HCT116 (cell line): Measurements from ENCODE around the gene DHRS9. TPM values are rescaled to one million over a fixed set of nuclear protein-coding genes. Genes with fewer than 3 reads are reported as not detected.
A peak's percentile ranks its signal among the peaks of the same experiment; 100 is the strongest.

Experiments
- ATAC-seq: fragments of 200-7000 bp; cut with Tn5 transposase; 2 replicates; pipeline ENCODE4 v1.9.1; 2020; ENCODE audit warnings: mild to moderate bottlenecking, moderate library complexity
- BruUV-seq: library from RNA; stranded (reverse); fragments of 400-500 nt; replicated peaks from 2 replicates; lab custom pipeline; 2021; lab: Mats Ljungman, UMichigan
- CTCF ChIA-PET: fragments of 300-600 bp; sonication (Branson Sonifier 250); formaldehyde crosslinking; loops from one replicate; lab custom pipeline; 2021; ENCODE audit warnings: antibody characterized with exemption; lab: Charles Lee
- POLR2A ChIA-PET: fragments of 300-600, 350-600 bp; sonication (Branson Sonifier 250); formaldehyde crosslinking; loops from one replicate; lab custom pipeline; 2021; ENCODE audit warnings: antibody characterized with exemption; lab: Charles Lee
- RAD21 ChIA-PET, 2 experiments: fragments of 300-600 bp; sonication (Branson Sonifier 250); formaldehyde crosslinking; loops; one replicate each; lab custom pipeline; 2023; ENCODE audit warnings: low total read pairs in 2 of 2; ENCODE audit not compliant: uncharacterized antibody in 2 of 2, unreplicated experiment in 2 of 2, low non-redundant PET in 1 of 2; lab: Charles Lee
- DNase-seq: peaks from one replicate; pipeline ENCODE4 v3.0.0-alpha.2; 2010; ENCODE audit warnings: low read depth, low spot score
- H2AFZ ChIP-seq: fragments of 200-600 bp; shearing (Covaris generic), sonication (generic); 2 replicates; pipeline ENCODE4 v1.6.1; 2017; ENCODE audit warnings: low read depth, mixed run types, mixed read lengths, antibody characterized with exemption, low read length; ENCODE audit not compliant: poor library complexity, severe bottlenecking
- H3K27ac ChIP-seq: 2 replicates; pipeline ENCODE4 v1.5.1; 2012; ENCODE audit warnings: low read depth, low read length
- H3K27me3 ChIP-seq: fragments of 200-600 bp; sonication (generic); 2 replicates; pipeline ENCODE4 v1.6.1; 2016; ENCODE audit warnings: mixed run types, low read length, mixed read lengths; ENCODE audit not compliant: insufficient read depth
- H3K36me3 ChIP-seq, 2 experiments: fragments of 200-500 bp in 1 of 2; fragments of 200-600 bp in 1 of 2; sonication (Bioruptor generic) in 1 of 2; sonication (generic) in 1 of 2; 2 replicates each; pipeline versions ENCODE4 v1.5.1 to v1.6.1; 2014 to 2016; ENCODE audit warnings: low read length in 2 of 2, inconsistent platforms in 1 of 2, mixed read lengths in 1 of 2, mixed run types in 1 of 2; ENCODE audit not compliant: insufficient read depth in 2 of 2, control insufficient read depth in 1 of 2
- H3K4me1 ChIP-seq, 2 experiments: fragments of 200-600 bp in 1 of 2; sonication (generic) in 1 of 2; 2 replicates each; pipeline versions ENCODE4 v1.5.1 to v1.6.1; 2012 to 2017; ENCODE audit warnings: low read length in 2 of 2, inconsistent platforms in 1 of 2, mild to moderate bottlenecking in 1 of 2, mixed read lengths in 1 of 2, mixed run types in 1 of 2, moderate library complexity in 1 of 2; ENCODE audit not compliant: insufficient read depth in 2 of 2, control insufficient read depth in 1 of 2
- H3K4me2 ChIP-seq: fragments of 200-600 bp; sonication (generic); 2 replicates; pipeline ENCODE4 v1.6.1; 2017; ENCODE audit warnings: mixed run types, low read length, mixed read lengths
- H3K4me3 ChIP-seq, 2 experiments: fragments of 200-600 bp in 1 of 2; sonication (generic) in 1 of 2; replicated peaks in 1 of 2; 2 replicates each; pipeline ENCODE4 v1.5.1; 2011 to 2016; ENCODE audit warnings: low read length in 2 of 2, control low read depth in 1 of 2, low read depth in 1 of 2, mild to moderate bottlenecking in 1 of 2, mixed read lengths in 1 of 2, mixed run types in 1 of 2
- H3K79me2 ChIP-seq: fragments of 200-600 bp; sonication (generic); 2 replicates; pipeline ENCODE4 v1.6.1; 2017; ENCODE audit warnings: mild to moderate bottlenecking, mixed run types, low read length, moderate library complexity, mixed read lengths; ENCODE audit not compliant: insufficient read depth
- H3K9ac ChIP-seq: fragments of 200-600 bp; sonication (generic); 2 replicates; pipeline ENCODE4 v1.6.1; 2016; ENCODE audit warnings: low read length, mixed read lengths
- H3K9me2 ChIP-seq: fragments of 200-600 bp; sonication (generic), shearing (Covaris generic); 2 replicates; pipeline ENCODE4 v1.6.1; 2017; ENCODE audit warnings: mixed run types, mild to moderate bottlenecking, moderate library complexity; ENCODE audit not compliant: insufficient read depth
- H3K9me3 ChIP-seq, 2 experiments: fragments of 200-500 bp in 1 of 2; fragments of 200-600 bp in 1 of 2; sonication (Bioruptor generic) in 1 of 2; sonication (generic) in 1 of 2; 2 replicates each; pipeline ENCODE4 v1.6.1; 2014 to 2017; ENCODE audit warnings: low read length in 2 of 2, mixed read lengths in 2 of 2, inconsistent platforms in 1 of 2, low read depth in 1 of 2, mild to moderate bottlenecking in 1 of 2, mixed run types in 1 of 2, moderate library complexity in 1 of 2; ENCODE audit not compliant: control insufficient read depth in 1 of 2, insufficient read depth in 1 of 2
- H4K20me1 ChIP-seq: fragments of 200-600 bp; sonication (generic), shearing (Covaris generic); 2 replicates; pipeline ENCODE4 v1.6.1; 2017; ENCODE audit warnings: mixed run types, mild to moderate bottlenecking, moderate library complexity; ENCODE audit not compliant: insufficient read depth
- CEBPB ChIP-seq: IDR thresholded peaks from 2 replicates; pipeline ENCODE4 v1.6.1; 2012; ENCODE audit warnings: low read depth
- CTCF ChIP-seq, 3 experiments: fragments of 200-600 bp in 1 of 3; sonication (generic) in 1 of 3; IDR thresholded peaks in 2 of 3; conservative IDR thresholded peaks in 1 of 3; 2 replicates each; pipeline ENCODE4 v1.5.1; 2012 to 2017; ENCODE audit warnings: low read depth in 2 of 3, low read length in 2 of 3, antibody characterized with exemption in 1 of 3, borderline replicate concordance in 1 of 3, control low read depth in 1 of 3, mild to moderate bottlenecking in 1 of 3, mixed read lengths in 1 of 3, mixed run types in 1 of 3, moderate library complexity in 1 of 3; ENCODE audit not compliant: insufficient read depth in 1 of 3
- ELF1 ChIP-seq: IDR thresholded peaks from 2 replicates; pipeline ENCODE4 v1.6.1; 2012; ENCODE audit warnings: low read depth, borderline replicate concordance
- JUND ChIP-seq: IDR thresholded peaks from 2 replicates; pipeline ENCODE4 v1.6.1; 2012
- RAD21 ChIP-seq: IDR thresholded peaks from 2 replicates; pipeline ENCODE4 v1.6.1; 2012; ENCODE audit warnings: low read depth, mild to moderate bottlenecking
- TCF7L2 ChIP-seq: IDR thresholded peaks from 2 replicates; pipeline ENCODE4 v1.7.0; 2011; ENCODE audit warnings: borderline replicate concordance, inconsistent platforms; ENCODE audit not compliant: insufficient read depth, insufficient read length; ENCODE audit errors: extremely low read depth
- ZNF274 ChIP-seq: fragments of 200-500 bp; sonication (Bioruptor generic); IDR thresholded peaks from 2 replicates; pipeline ENCODE4 v1.6.1; 2014; ENCODE audit warnings: mild to moderate bottlenecking, low read depth, low read length, inconsistent platforms
- intact Hi-C: fragments of 100-400 bp; cut with micrococcal nuclease; formaldehyde crosslinking; loops from 2 replicates; pipeline ENCODE4 v1.10.0; 2022
- total RNA-seq: library from RNA; stranded (reverse); gene quantifications from one replicate; pipeline ENCODE4 v1.2.1, GENCODE V29; 2021; ENCODE audit not compliant: unreplicated experiment
- TF ChIP-seq, protein P1 (sequence below): IDR thresholded peaks from 2 replicates; pipeline ENCODE4 v1.6.1; 2011; ENCODE audit warnings: mild to moderate bottlenecking, low read length, moderate library complexity; ENCODE audit not compliant: insufficient replicate concordance; ENCODE audit errors: extremely low read depth
- TF ChIP-seq, protein P2 (sequence below): IDR thresholded peaks from 2 replicates; pipeline ENCODE4 v1.6.1; 2012

The DHRS9 gene
- total RNA-seq, 1 experiment from 2014 or later = 0.15 TPM

DNA sequence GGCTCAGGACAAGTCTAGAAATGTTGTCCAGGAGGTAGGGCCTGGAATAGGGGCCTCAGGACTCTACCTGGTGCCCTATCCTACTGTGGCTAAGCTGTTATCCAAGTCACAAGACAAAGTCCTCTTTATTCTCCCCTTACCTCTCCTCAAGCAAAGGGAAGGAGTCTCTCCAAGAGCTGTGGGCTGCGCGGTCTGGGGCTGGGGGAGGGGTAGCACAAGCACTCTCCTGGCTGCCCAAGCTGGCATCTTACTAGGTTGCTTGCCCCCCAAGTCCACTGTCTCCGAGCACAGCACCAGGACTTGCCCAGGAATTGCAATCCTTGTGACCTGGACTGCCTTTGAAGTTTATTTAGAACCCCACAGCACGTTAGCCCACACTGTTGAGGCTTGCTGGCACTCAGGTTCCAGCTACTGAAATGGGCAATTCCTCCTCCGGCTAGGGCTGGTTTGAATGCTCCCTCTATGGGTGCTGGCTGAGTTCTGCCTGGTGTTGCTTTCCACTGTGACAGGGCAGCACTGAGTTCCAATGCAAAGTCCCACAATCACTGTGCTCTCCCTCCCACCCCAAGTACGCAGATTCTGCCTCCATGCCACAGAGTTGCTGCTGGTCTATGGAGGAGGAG, 18.5 kb downstream of the DHRS9 start:
- peak; percentile 32; the same call in 1 of the 2 replicates for ATAC-seq
- H3K9me2 ChIP-seq = no peaks in the 10 kb centered on the region
- H2AFZ ChIP-seq = no peak overlapping the region
- H3K4me3 ChIP-seq = no peak overlapping the region
- TF ChIP-seq, protein P1, sequence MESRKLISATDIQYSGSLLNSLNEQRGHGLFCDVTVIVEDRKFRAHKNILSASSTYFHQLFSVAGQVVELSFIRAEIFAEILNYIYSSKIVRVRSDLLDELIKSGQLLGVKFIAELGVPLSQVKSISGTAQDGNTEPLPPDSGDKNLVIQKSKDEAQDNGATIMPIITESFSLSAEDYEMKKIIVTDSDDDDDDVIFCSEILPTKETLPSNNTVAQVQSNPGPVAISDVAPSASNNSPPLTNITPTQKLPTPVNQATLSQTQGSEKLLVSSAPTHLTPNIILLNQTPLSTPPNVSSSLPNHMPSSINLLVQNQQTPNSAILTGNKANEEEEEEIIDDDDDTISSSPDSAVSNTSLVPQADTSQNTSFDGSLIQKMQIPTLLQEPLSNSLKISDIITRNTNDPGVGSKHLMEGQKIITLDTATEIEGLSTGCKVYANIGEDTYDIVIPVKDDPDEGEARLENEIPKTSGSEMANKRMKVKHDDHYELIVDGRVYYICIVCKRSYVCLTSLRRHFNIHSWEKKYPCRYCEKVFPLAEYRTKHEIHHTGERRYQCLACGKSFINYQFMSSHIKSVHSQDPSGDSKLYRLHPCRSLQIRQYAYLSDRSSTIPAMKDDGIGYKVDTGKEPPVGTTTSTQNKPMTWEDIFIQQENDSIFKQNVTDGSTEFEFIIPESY = no peak
- TF ChIP-seq ELF1 = no peak
- TF ChIP-seq, protein P2, sequence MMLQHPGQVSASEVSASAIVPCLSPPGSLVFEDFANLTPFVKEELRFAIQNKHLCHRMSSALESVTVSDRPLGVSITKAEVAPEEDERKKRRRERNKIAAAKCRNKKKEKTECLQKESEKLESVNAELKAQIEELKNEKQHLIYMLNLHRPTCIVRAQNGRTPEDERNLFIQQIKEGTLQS = no peak
- TF ChIP-seq RAD21 = peak; percentile 23
- no peak for TF ChIP-seq ZNF274
- TF ChIP-seq TCF7L2 = no peak
- no peak for TF ChIP-seq CEBPB
- TF ChIP-seq CTCF (IDR thresholded peaks at IDR 0.05 in 2 of 3, conservative IDR thresholded peaks at IDR 0.05 in 1 of 3; ENCODE audit: borderline replicate concordance in 1 of 3, insufficient read depth in 1 of 3, low read depth in 2 of 3, low read length in 2 of 3) = peak in 1 of 3 experiments; percentile 12; a peak in 1 of 6 replicates
- TF ChIP-seq JUND = no peak
- ChIA-PET CTCF (no interaction called here), RAD21 (no interaction called here), POLR2A (no interaction called here)
- no TSS peak for BruUV-seq
- H3K4me1 ChIP-seq = peaks cover 11 to 15% of the 10 kb centered on the region in 2 experiments; a peak in 3 of 4 replicates
- H3K9ac ChIP-seq = no peak overlapping the region
- no peak overlapping the region for H3K27ac ChIP-seq
- intact Hi-C loops = no loop called here
- no peaks in the 10 kb centered on the region for H3K79me2 ChIP-seq
- H4K20me1 ChIP-seq = no peaks in the 10 kb centered on the region
- no peak for DNase-seq
- no peak overlapping the region for H3K4me2 ChIP-seq
- H3K27me3 ChIP-seq = no peaks in the 10 kb centered on the region
- H3K36me3 ChIP-seq = no peaks in the 10 kb centered on the region
- H3K9me3 ChIP-seq = no peaks in the 10 kb centered on the region
